Activated CD4-positive, CD25-positive, alpha-beta regulatory T cell (primary cell): ENCODE data around the gene TRDMT1.
"Not testable (repeated sequence)": the region's sequence is repeated elsewhere in the genome, so short reads cannot be mapped to it uniquely, and the experiment has no call there.

Experiments
- DNase-seq, 4 experiments: peaks; one replicate each; lab custom pipeline; 2025; lab: John Stamatoyannopoulos, UW

Gene TRDMT1

DNA sequence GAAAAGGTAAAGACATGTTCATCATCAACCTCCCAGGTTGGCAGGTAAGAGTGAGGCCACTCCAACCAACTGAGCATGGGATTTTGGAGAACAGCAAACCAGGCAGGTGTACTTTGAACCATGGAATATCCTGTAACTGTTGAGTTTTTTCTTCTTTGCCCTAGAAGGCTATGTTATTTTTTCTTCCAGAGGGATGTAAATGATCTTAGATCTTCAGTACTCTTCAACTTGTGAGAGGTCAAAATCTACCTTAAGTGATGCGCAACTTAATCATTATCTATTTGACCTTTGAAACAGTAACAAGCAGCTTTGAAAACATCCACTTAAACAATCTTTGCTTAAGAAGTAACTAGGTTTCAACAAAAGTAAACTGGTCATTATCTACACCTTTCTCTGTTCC, 71.7 kb downstream of the TRDMT1 start, which contains the start of gene CUBN:
CUBN (minus strand) TSS at position 71 of the 400 bp plus-strand sequence; CDS start at position 25, 46 bp downstream.
- DNase-seq = no peak

DNA sequence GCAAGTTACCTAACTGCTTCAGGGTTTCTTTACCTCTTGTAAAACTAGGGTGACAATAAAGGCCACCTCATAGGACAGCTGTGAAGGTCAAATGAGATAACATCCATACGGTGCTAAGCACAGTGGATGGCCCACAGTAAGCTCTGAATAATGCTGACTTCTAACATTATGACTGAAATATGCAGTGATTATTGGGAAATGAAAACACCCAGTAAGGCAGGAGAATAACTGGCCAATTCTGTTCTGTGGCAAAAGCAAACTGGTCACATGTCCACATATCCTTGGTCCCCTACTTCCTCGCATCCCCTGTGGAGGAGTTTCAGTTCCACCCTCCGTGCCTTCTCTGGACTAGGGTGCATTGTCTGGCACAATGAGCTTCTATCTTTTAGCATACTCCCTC, 73.2 kb downstream of the TRDMT1 start:
- DNase-seq = no peak

DNA sequence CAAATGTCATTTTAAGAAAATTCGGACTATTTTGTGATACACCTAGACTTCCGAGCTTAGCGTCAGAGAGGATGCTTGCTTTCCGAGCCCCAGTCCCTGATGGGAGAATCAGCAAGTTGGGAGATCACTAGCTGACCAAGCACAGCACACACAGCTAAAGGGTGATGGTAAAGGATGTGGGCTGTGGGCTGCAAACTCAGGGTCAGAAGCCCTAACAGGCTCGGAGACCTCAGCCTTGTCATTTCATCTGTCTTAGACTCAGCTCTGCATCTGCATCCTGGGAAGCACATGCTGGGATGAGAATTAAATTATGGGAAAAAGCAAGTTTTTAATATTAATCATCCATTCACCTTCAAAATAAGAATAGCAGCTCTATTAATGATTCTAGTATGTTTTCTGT, 75.1 kb downstream of the TRDMT1 start:
- DNase-seq = no peak

DNA sequence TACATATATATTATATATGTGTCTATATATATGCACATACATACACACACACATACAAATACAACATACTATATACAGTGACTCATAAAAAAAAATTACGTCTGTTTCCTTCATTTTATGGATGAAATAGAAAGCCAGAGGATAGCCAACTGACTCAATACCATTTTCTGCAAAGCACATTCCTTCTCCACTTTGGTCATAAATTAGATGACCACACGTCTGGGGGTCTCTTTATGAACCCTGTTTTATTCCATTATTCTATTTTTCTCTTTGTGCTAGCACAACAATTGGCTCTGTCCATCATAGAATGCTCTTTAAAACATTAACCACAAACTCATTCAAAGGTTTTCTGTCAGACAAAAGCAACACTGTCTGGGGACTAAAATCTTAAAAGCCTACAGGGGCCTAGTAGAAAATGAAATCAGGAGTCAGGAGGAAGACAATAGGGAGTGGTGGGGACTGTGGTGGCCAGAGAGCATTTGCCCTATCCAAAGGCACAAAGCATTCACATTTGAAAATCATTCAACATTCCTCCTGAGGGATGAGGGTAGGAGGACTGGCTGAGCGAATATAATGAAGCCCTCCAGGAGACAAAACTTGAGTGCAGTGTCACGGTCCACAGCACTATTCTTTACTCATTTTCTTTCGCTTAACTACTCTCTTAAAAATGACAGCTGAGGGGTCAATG, 76.1 kb downstream of the TRDMT1 start:
- no peak for DNase-seq

DNA sequence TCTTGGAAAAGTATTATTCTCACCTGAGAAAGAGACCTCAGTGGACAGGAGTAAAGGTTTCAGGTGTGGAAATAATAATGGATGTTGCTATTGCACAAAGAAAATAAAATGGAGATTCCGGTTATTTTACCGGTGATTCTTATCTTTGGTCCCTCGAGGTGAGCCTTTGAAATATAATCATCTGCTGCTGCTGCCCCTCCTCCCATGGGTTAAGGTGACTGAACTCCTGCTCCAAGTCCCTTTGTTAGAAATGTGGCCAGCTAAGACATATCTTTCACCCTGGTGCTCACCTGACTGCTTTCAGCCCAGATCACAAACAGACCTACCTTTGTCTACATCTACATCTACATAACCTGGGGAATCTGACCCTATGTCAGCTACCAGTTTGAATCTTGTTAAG, 77.5 kb downstream of the TRDMT1 start:
- DNase-seq = no peak

DNA sequence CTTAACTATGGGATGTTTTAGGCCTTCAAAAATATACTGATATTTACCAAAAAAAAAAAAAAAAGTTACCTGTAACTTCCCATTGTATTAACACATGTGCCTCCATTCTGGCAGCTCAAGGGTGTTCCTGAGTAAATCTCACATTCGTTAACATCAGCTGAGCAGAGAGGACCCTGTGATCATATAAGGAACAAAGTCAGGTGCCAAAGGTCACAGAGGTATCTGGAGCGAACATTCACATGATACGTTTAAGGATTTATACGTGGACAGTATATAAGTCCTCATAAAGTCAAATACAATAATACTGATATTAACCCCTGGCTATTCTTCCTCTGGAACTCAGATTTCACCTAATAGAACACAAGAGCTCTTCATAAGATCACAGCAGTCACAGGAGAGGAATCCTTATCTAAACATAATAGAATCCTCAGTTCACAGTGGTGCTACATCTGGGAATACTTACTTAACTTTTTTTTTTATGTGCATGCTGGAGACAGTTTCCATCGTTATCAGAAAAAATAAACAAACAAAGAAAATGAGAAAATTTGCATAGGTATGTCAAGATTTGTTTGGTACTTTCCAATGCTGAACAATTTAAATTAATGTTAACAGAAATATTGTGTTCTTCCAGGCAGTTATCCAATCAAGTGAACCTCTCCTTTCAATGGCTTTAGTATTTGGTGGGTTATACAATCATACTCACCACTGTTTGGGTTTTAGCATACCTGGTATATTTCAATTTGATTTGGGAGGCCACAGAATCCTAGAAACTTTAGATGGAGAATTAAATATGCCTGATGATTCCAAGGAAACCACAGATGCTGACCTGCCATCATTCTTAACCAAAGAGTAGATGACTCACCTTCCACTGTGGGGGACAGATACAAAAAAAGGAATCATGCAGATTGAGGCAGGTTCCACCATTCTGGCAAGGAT, 78.5 kb downstream of the TRDMT1 start:
- no peak for DNase-seq

DNA sequence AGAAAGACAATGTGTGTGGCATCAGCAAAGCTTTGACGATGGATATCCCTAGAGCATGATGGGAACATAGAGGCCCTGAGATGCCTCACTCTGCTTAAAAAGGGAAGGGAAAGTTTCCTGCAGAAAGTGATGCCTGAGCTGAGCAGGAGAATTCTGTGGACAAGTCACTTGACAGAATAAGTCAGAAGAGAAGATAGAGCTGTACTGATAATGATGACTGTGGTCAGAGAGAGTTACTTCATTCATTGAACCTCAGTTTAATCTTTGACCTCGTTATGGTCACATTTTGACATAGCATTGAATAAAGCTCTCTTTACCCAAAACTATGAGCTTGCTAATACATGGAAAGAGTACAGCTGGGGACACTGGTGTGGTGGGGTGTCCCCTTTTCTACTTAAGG, 79.4 kb downstream of the TRDMT1 start:
- DNase-seq = no peak

DNA sequence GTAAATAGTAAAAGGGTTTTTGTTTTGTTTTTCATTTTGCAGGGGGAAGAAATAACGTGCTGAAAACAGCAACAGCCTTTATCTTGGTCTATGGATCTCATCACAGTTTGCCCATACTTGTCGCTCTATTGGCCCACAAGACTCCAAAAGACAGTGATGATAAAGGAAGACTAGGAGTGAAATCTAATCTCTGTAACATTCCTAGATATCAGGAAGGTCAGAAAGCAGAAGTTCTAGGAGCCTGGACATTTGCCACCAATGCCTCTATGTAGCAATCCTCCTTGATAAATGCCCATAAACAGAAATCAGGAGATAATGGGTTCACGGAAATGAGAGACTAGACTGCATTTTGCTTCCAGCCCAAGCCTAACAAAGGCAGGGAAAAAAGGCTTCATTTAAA, 80.8 kb downstream of the TRDMT1 start:
- DNase-seq = no peak

DNA sequence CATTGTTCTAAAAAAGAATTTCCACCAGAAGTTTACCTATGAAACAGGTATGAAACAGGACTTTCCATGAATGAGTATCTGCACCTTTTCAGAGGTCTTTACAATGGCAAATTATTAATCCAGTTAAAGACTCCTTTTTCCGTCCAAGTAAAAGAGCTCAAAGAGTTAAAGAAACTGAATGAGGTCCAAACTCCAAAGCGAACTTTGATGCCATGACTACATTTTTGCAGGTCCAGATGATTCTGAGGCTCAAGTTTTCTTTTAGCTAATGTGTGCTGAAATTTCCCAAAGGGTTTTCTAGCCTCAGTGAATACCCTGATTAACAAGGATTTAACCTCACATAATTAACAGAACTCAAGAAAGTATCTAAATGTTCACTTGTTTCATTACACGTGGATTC, 81.6 kb downstream of the TRDMT1 start:
- no peak for DNase-seq

DNA sequence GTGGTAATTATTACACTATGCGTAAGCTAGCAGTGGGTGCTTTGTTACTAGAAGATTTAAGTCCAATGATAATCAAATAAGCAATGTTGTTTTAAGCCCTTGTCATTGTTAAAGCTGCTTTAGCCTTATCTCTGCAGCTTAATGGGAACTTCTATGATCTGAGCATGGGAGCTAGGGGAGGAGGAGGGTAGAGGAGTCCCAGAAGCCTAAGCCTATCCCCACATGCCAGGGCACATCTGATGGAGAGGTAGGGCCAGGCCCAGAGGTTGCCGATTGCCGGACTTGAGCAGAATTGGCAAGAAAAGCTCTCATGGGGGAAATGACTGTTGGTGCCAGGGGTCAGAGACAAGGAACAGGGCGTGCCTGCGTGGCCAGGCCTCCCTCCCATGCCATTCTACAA, 85.3 kb downstream of the TRDMT1 start:
- no peak for DNase-seq

DNA sequence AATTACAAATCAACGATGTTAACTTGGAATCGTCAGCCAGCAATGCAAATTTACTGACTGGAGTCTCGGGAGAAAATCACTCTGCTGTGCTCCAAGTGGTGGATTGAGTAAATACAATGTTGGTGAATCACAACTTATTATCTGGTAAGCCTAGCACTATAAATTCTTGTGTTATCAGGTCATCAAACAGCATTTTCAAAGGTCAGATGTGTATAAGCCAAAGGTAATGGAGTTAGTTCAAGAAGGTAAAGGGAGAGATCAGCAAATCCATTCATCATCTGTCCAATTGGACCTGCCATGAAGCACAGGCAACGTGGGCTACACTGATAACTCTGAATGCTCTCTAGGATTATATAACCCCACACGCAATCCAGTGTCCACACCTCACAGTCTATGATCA, 85.8 kb downstream of the TRDMT1 start:
- no peak for DNase-seq

DNA sequence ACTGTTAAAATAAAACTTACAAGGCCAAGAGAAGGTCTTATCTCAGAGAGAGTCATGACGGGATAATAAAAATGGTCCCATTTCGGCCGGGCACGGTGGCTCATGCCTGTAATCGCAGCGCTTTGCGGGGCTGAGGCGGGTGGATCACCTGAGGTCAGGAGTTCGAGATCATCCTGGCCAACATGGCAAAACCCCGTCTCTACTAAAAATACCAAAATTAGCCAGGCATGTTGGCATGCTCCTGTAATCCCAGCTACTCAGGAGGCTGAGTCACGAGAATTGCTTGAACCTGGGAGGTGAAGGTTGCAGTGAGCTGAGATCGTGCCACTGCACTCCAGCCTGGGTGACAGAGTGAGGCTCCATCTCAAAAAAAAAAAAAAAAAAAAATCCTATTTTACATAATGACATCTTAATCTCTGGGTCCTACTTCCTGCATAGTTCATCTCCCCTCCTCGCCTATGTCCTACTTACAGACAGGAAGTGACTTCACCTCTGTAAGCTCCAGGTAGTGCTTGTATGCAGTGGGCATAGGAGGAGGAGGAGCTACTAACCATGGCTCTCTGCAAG, 86.5 kb downstream of the TRDMT1 start:
- not testable (repeated sequence) for DNase-seq

DNA sequence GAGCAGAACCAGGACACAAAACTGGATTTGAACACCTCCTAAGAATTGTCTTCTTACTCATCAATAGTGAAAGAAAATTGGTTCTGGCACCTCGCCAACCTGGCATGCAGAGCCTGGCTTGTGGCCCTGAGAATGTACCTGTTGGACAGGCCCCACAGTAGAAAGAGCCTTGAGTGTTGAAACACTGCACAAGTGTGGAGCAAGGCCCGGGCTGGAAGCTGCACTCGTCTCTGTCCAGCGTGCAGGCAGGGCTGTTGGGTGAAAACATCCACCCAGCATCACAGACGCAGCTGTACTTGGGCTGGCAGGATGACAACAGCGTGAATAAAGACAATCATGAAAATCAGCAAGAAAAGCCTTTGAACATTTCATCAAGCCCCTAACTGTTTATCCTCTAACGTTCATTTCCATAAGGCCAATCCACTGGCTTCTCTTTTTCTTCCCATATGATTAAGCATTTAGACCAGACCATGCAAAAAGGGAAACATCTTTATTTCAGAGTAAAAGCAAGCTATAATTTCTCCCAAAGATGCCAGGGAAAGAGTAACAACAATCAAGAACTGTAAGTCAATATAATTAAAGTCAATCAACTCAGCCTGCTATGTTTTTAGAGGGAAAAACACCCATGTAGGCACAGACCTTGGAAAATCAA, 87.5 kb downstream of the TRDMT1 start:
- no peak for DNase-seq

DNA sequence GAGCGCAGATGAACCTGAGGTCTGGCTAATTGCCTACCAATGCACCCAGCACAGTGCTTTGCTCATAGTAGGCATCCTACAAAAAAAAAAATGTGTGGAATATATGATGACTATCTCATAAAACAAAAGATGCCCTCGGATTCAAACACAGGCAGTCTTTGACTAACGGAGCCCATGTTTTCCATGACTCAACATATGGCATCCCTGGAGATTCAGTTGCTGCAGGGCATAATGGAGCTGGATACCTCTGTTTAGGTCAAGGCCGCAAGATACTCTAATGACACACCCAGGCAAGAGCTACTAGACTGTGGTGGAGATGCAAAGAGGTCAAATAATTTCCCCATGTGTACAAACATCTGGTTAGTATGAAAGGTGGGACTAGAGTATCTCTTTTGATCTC, 88.1 kb downstream of the TRDMT1 start:
- DNase-seq = no peak

DNA sequence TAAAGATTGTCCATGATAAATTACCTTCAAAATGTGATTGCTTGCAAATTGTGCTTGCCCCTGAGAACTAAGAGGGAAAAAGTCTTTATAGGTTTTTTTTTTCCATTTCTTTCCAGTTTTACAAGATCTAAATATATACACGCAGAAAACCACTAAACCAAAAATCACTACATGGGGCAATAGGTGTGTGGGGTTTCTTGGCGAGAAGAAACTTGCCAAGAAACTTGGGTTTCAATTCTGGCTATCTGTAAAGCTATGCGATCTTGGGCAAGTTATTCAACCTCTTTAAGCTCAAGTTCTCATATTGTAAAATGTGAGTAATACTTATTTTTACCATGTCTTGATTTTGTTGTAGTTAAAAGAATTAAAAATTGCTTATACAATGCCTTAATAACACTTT, 88.9 kb downstream of the TRDMT1 start:
- no peak for DNase-seq

DNA sequence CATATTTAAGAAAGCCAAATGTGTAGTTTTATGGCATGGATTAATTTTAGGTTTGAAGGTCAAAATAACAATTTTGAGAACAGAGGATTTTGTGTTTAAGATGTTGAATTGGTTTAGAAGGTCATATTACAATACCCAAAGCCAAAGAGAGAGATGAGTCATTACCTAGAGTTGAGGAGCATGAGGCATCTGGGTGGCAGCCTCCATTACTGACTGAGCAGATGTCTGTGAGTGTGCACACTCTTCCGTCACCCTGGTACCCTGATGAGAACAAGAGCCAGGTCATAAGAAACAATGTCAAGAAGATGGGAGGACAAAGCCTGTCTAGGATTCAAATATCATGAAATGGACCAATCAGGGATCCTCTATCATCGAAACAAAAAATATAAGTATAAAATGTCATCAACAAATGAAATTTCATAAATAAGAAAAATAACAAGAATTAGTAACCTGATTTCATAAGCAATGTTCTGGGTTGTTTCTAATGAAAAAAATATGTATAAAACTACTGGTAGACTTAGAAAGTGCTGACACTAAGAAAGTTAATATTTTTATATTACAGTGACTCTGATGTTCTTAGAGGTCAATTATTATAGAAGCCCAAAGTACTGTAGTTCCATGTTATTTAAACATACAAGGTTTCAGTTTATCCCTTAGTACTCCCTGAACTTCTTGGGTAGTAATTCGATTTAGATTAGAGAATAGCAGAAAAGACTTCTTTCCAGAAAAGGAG, 91.8 kb downstream of the TRDMT1 start:
- DNase-seq = no peak

DNA sequence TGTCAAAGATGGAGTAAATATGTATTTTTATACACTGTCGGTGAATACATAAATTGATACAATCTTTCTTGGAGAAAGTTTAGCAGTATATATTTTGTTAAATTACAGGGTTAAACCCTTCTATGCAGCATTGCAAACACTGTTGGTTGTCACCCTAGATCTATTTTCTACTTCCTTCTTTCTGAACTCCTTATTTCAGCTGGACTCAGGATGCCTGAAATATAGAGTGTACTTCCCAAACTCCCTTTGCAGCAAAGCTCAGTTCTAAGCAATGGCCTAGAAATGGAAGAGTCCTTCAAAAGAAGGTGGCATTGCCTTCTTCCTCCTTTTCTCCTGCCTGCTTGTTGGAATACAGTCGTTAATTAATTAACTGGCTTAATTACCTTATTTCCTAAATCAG, 92.4 kb downstream of the TRDMT1 start:
- no peak for DNase-seq

DNA sequence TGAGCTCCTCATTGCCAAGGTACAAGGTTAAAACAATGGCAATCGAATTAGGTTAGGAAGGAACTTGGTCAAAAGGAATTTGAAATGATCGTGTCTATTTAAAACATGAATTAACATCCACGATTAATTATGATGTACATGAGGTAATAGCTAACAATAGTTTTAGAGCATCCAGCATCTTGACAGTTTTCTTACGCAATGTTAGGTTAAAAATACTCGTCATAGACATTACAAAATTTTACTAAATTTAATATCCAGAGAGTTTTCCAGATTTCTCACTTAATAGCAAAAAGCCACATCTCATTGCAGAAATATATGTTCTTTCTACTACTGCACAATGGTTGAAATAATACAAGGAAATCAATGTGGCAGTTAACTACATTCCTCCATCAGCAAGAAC, 94.5 kb downstream of the TRDMT1 start:
- DNase-seq = no peak

DNA sequence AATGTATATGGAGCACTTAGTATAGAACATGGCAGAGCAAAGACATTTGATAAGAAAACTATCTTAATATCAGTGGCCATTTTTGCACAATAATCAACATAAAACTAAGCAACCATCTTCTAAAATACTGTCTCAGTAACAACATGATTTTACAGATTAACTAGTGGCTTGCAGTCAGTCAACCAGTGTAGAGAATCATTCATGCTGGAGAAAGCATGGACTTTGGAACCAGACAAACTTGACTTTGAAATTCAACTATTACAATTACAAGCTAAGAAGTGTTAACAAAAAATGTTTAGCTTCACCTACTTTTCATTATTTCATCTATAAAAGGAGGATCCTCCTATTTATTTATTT, 99.6 kb downstream of the TRDMT1 start:
- DNase-seq = no peak

DNA sequence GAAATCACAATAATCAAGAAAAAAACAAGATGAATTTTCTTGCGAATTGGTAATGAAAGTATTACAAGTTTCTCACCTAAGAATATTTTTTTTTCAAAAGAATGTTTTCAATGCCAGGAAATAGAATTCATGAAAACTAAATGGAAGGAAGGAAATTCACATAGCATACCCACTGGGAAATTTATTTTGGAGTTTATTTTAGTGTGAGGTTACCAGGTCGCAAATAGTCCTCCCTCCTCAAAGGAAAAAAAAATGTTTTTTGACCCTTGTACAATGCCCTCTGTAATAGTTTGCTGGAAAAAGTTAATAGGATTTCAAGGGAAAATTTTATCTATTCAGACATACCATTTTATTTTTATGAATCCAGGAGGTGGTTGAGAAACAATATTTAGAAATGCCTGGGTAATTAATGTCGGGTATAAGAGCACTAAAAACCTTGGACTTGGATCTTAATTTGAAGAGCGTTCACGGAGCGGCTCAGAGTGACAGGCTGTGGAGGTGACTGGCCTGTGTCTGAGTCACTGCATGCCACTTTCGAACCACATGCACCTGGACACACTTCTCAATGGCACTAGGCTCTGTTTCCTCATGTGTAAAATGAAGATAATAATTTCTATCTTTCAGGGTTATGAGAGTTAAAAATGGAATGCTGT, 100.1 kb downstream of the TRDMT1 start:
- no peak for DNase-seq

DNA sequence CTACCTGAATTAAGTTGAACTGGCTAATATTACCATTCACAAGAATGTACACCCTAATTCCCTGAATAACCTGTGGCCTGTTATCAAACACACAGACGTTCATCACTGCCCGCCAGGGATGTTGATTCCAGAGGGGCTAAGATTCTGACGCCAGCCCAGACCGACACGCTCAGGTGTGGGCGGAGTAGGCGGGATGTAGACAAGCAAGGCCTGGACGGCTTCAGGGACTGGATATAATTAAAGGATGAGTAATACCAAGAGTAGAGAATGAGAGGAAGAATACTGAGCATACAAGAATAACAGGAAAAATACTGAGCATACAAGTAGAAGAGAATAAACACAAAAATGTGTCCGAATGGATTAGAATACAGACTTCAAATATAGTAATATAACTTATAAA, 100.9 kb downstream of the TRDMT1 start:
- no peak for DNase-seq
